MM.1S (cell line): Measurements from ENCODE around the gene MBTD1.
A peak's percentile ranks its signal among the peaks of the same experiment; 100 is the strongest.

Experiments used
- DNase-seq: peaks from one replicate; pipeline ENCODE4 v3.0.0-alpha.2; 2015
- H2AFZ ChIP-seq: fragments of 300-600 bp; sonication (generic); 2 replicates; pipeline ENCODE4 v1.6.0; 2016; ENCODE audit warnings: antibody characterized with exemption, low read length
- H3F3A ChIP-seq: fragments of 300-600 bp; sonication (generic); 2 replicates; pipeline ENCODE4 v1.6.1; 2016; ENCODE audit warnings: mild to moderate bottlenecking, antibody characterized with exemption, low read length, moderate library complexity, mixed read lengths; ENCODE audit not compliant: insufficient read depth
- H3K27ac ChIP-seq: fragments of 300-600 bp; sonication (generic); 2 replicates; pipeline ENCODE4 v1.5.1; 2016; ENCODE audit warnings: mild to moderate bottlenecking, low read length
- H3K27me3 ChIP-seq: fragments of 300-600 bp; sonication (generic); replicated peaks from 2 replicates; pipeline ENCODE4 v1.6.0; 2016; ENCODE audit warnings: low read length; ENCODE audit not compliant: insufficient read depth
- H3K36me3 ChIP-seq: fragments of 300-600 bp; sonication (generic); replicated peaks from 2 replicates; pipeline ENCODE4 v1.6.1; 2016; ENCODE audit warnings: mild to moderate bottlenecking, low read length, mixed read lengths; ENCODE audit not compliant: insufficient read depth
- H3K4me1 ChIP-seq: fragments of 300-600 bp; sonication (generic); 2 replicates; pipeline ENCODE4 v1.6.1; 2016; ENCODE audit warnings: low read length, mixed read lengths
- H3K4me2 ChIP-seq: fragments of 300-600 bp; sonication (generic); 2 replicates; pipeline ENCODE4 v1.6.0; 2016; ENCODE audit warnings: low read depth, low read length
- H3K4me3 ChIP-seq: fragments of 300-600 bp; sonication (generic); 2 replicates; pipeline ENCODE4 v1.5.1; 2016; ENCODE audit warnings: low read length, mixed read lengths
- H3K79me2 ChIP-seq: fragments of 300-600 bp; sonication (generic); 2 replicates; pipeline ENCODE4 v1.6.1; 2016; ENCODE audit warnings: mixed run types, low read length, mixed read lengths
- H3K9ac ChIP-seq: fragments of 300-600 bp; sonication (generic); 2 replicates; pipeline ENCODE4 v1.6.1; 2016; ENCODE audit warnings: low read length, mixed read lengths
- H3K9me2 ChIP-seq: fragments of 300-600 bp; sonication (generic); replicated peaks from 2 replicates; pipeline ENCODE4 v1.6.1; 2016; ENCODE audit warnings: mild to moderate bottlenecking, low read length, mixed read lengths; ENCODE audit not compliant: insufficient read depth
- H3K9me3 ChIP-seq: fragments of 300-600 bp; sonication (generic); replicated peaks from 2 replicates; pipeline ENCODE4 v1.6.1; 2016; ENCODE audit warnings: mild to moderate bottlenecking, low read length, mixed read lengths; ENCODE audit not compliant: insufficient read depth
- H4K20me1 ChIP-seq: fragments of 300-600 bp; sonication (generic); 2 replicates; pipeline ENCODE4 v1.6.1; 2016; ENCODE audit warnings: mild to moderate bottlenecking, low read length, moderate library complexity, mixed read lengths; ENCODE audit not compliant: insufficient read depth
- CTCF ChIP-seq: fragments of 300-600 bp; sonication (generic); IDR thresholded peaks from 2 replicates; pipeline ENCODE4 v1.5.1; 2016; ENCODE audit warnings: antibody characterized with exemption, low read length, mixed read lengths
- EZH2 ChIP-seq: fragments of 300-600 bp; sonication (generic); optimal IDR thresholded peaks from 2 replicates; pipeline ENCODE3; 2017; ENCODE audit warnings: low read depth, mild to moderate bottlenecking, antibody characterized with exemption, low read length, mixed read lengths
- EZH2phosphoT487 ChIP-seq: fragments of 300-600 bp; sonication (generic); IDR thresholded peaks from 2 replicates; pipeline ENCODE4 v1.6.1; 2018; ENCODE audit warnings: antibody characterized with exemption, low read length

The MBTD1 gene

GRCh38 chr17:51153210-51154072 is 106.4 kb downstream of the MBTD1 start, which contains the start of gene NME1:
Gene NME1 (plus strand): TSS chr17:51153559. CDS start chr17:51155655, 2,096 bp downstream.
- Histone ChIP-seq H2AFZ (peak within 1 kb of the TSS; percentile 85), H4K20me1 (no peaks in the 10 kb centered on the region), H3F3A (peaks cover 7% of the 10 kb centered on the region; the same call in 1 of the 2 replicates), H3K27me3 (no peaks in the 10 kb centered on the region), H3K36me3 (peaks cover 6% of the 10 kb centered on the region), H3K9ac (peak within 1 kb of the TSS; percentile 87), H3K9me3 (no peaks in the 10 kb centered on the region), H3K27ac (peak within 1 kb of the TSS; percentile 63; the same call in 1 of the 2 replicates), H3K4me1 (peaks cover 5% of the 10 kb centered on the region; the same call in 1 of the 2 replicates), H3K4me3 (peak within 1 kb of the TSS; percentile 89), H3K9me2 (no peaks in the 10 kb centered on the region), H3K4me2 (peak within 1 kb of the TSS; percentile 97), H3K79me2 (peaks cover 50% of the 10 kb centered on the region)
- peak; percentile 99 for DNase-seq
- TF ChIP-seq CTCF, result peak; percentile 88
- TF ChIP-seq EZH2, result no peak

DNA sequence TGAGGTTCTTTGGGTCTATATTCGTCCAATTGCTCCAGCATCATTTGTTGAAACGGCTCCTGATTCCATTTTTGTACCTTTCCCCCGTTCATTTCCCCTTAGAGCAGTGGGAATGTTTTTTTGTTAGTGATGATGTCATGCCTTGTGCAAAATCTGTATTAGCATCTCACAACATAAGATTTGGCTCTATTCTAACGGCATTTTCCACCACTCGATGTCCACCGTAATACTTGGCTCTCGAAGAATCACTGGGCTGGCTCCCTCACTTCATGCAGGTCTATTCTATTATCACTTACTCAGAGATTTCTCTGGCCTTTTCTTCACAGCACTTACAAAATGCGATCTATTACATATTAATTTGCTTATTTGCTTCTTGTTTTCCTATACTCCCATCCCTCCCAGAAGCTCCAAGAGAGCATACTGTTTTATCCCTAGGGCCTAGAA is 107.1 kb downstream of the MBTD1 start:
- Histone ChIP-seq H3K27me3 (no peaks in the 10 kb centered on the region), H3K9me2 (no peaks in the 10 kb centered on the region), H3K4me2 (peak overlapping the region; percentile 91), H3K36me3 (peaks cover 6% of the 10 kb centered on the region), H3K4me3 (peak overlapping the region; percentile 54), H3K27ac (peak overlapping the region; percentile 40; the same call in 1 of the 2 replicates), H4K20me1 (no peaks in the 10 kb centered on the region), H3K79me2 (peaks cover 44% of the 10 kb centered on the region), H3K4me1 (peaks cover 5% of the 10 kb centered on the region; the same call in 1 of the 2 replicates), H2AFZ (peak overlapping the region; percentile 85), H3K9ac (peak overlapping the region; percentile 45; the same call in 1 of the 2 replicates), H3K9me3 (no peaks in the 10 kb centered on the region), H3F3A (peaks cover 7% of the 10 kb centered on the region; the same call in 1 of the 2 replicates)
- TF ChIP-seq EZH2phosphoT487 (no peak), CTCF (no peak), EZH2 (no peak)
- no peak for DNase-seq

GRCh38 chr17:51150932-51151331 is 108.9 kb downstream of the MBTD1 start:
- H3K9me2 ChIP-seq, result no peaks in the 10 kb centered on the region
- peaks cover 5% of the 10 kb centered on the region; the same call in 1 of the 2 replicates for H3K4me1 ChIP-seq
- DNase-seq, result no peak
- no peaks in the 10 kb centered on the region for H3K27me3 ChIP-seq
- no peak overlapping the region for H3K4me3 ChIP-seq
- no peak overlapping the region for H3K27ac ChIP-seq
- TF ChIP-seq EZH2, result no peak
- TF ChIP-seq CTCF, result no peak
- TF ChIP-seq EZH2phosphoT487, result no peak
- no peak overlapping the region for H3K4me2 ChIP-seq
- H3K79me2 ChIP-seq, result peaks cover 25% of the 10 kb centered on the region
- no peak overlapping the region for H2AFZ ChIP-seq
- no peaks in the 10 kb centered on the region for H4K20me1 ChIP-seq
- no peaks in the 10 kb centered on the region; the same call in 1 of the 2 replicates for H3K36me3 ChIP-seq
- H3F3A ChIP-seq, result peaks cover 7% of the 10 kb centered on the region; the same call in 1 of the 2 replicates
- no peaks in the 10 kb centered on the region for H3K9me3 ChIP-seq
- H3K9ac ChIP-seq, result no peak overlapping the region
